Activated naive CD8-positive, alpha-beta T cell treated with anti-CD3 and anti-CD28 coated beads, Interleukin-2, amount 10 ng/mL, durations not matched to agents 7 days and 5 days (primary cell): Measurements from ENCODE around the gene EGFL6. TPM values are rescaled to one million over a fixed set of nuclear protein-coding genes. Genes with fewer than 3 reads are reported as not detected.
"Not testable (repeated sequence)": the region's sequence is repeated elsewhere in the genome, so short reads cannot be mapped to it uniquely, and the experiment has no call there.

ENCODE experiments used
- ATAC-seq: fragments of 150-1000 bp; cut with Tn5 transposase; one replicate; pipeline ENCODE4 v1.10.0; 2021; ENCODE audit warnings: low read depth, moderate library complexity
- POLR2A ChIA-PET: fragments of 350-600 bp; sonication (Branson Sonifier 250); formaldehyde crosslinking; loops from one replicate; lab custom pipeline; 2021; ENCODE audit warnings: antibody characterized with exemption; lab: Charles Lee
- DNase-seq: peaks from one replicate; pipeline ENCODE4 v3.0.0; 2021
- H3K27ac Mint-ChIP-seq: one replicate; pipeline ENCODE4 v1.8.0; 2022; ENCODE audit warnings: mild to moderate bottlenecking, mixed read lengths
- H3K27me3 Mint-ChIP-seq: one replicate; pipeline ENCODE4 v1.8.0; 2022; ENCODE audit warnings: mild to moderate bottlenecking, moderate library complexity, mixed read lengths
- H3K36me3 Mint-ChIP-seq: one replicate; pipeline ENCODE4 v1.8.0; 2021; ENCODE audit warnings: mild to moderate bottlenecking, mixed read lengths
- H3K4me1 Mint-ChIP-seq: one replicate; pipeline ENCODE4 v1.8.0; 2021; ENCODE audit warnings: mixed read lengths
- H3K4me3 Mint-ChIP-seq: one replicate; pipeline ENCODE4 v1.8.0; 2022; ENCODE audit warnings: mild to moderate bottlenecking, moderate library complexity, mixed read lengths
- H3K9me3 Mint-ChIP-seq: one replicate; pipeline ENCODE4 v1.8.0; 2021; ENCODE audit warnings: mixed read lengths
- microRNA-seq: library from miRNA; unstranded; fragments of <30 nt; microRNA quantifications from one replicate; pipeline ENCODE4 v1.2.0, GENCODE V29; 2022
- total RNA-seq, 2 experiments: library from RNA; stranded (reverse); gene quantifications; one replicate each; pipeline ENCODE4 v1.2.3, GENCODE V29; 2021

Gene EGFL6
- total RNA-seq, 2 experiments from 2014 or later = 17.6 to 18.1 TPM

DNA sequence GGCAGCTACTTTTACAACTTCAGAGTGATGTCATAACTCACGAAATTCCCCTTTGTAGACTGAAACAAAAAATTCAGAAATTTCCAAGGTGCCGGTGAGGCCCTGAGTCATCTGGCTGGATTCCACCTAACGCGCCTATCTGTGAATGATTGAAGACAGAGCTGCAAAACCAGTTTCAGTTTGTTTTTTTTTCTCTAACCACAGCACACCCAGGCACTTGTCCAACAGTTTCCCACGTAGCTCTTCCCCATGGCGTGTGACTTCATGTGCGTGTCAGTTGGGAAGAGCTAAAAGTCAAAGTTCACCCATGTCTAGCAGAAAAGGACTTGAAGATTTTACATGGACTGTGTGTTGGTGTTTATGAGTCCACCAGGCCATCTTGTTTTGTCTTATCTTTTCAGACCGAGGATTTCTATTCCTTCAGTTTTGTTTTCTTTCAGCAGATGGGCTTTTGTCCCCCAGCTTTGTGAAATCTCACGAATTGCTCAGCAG lies 99.9 kb downstream of the EGFL6 start:
- Mint-ChIP-seq H3K27me3 (no peaks in the 10 kb centered on the region), H3K4me1 (peaks cover 4% of the 10 kb centered on the region), H3K9me3 (no peaks in the 10 kb centered on the region), H3K36me3 (no peaks in the 10 kb centered on the region), H3K4me3 (peak overlapping the region; percentile 28), H3K27ac (peak overlapping the region; percentile 56)
- POLR2A ChIA-PET = no interaction called here
- no peak for ATAC-seq
- DNase-seq = no peak

- H3K27me3 Mint-ChIP-seq, H3K9me3 Mint-ChIP-seq, H3K4me3 Mint-ChIP-seq, ATAC-seq, DNase-seq, H3K4me1 Mint-ChIP-seq, H3K36me3 Mint-ChIP-seq, POLR2A ChIA-PET, H3K27ac Mint-ChIP-seq: not testable (repeated sequence)
Observed at GRCh38 chrX:13669755-13670154, 100.4 kb downstream of the EGFL6 start.

DNA sequence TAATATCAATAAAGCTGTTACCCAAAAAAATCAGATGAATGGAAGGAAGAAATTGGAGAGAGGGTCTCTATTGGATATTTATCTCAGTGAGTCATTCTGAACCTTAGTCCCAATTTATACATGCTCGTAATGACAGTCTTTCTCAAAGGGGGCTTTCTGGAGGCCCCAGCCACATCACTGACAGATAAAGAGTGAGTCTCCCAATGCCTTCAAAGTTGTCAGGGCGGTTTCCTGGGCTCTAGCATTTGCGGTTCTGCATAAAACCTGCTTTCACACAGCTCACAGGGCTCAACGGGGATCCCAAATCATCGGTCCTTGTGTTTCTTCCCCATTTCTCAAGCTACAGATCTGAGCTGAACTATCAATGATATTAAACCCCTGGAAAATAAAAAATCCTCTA lies 100.8 kb downstream of the EGFL6 start:
- Mint-ChIP-seq H3K4me3 (no peak overlapping the region), H3K4me1 (peaks cover 4% of the 10 kb centered on the region), H3K9me3 (no peaks in the 10 kb centered on the region), H3K27ac (no peak overlapping the region), H3K36me3 (no peaks in the 10 kb centered on the region), H3K27me3 (no peaks in the 10 kb centered on the region)
- POLR2A ChIA-PET = no interaction called here
- ATAC-seq (no peak), DNase-seq (no peak)

DNA sequence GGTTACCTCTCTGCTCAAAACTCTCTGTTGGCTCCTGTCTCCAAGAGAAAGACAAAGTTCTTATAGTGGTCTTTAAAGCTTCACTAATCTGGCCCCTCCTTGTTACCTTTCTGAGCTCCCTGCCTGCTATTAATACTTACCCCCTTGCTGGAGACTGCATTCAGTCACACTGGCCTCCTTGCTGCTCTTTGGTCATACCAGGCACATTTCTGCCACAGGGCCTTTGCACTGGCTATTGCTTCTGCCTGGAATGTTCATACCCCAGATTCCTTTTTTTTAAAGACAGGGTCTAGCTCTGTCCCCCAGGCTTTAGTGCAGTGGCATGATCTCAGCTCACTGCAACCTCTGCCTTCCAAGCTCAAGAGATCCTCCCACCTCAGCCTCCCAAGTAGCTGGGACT lies 103.6 kb downstream of the EGFL6 start:
- Mint-ChIP-seq H3K36me3 (no peaks in the 10 kb centered on the region), H3K27me3 (no peaks in the 10 kb centered on the region), H3K4me3 (no peak overlapping the region), H3K9me3 (no peaks in the 10 kb centered on the region), H3K4me1 (peaks cover 4% of the 10 kb centered on the region), H3K27ac (no peak overlapping the region)
- ATAC-seq = no peak
- POLR2A ChIA-PET = no interaction called here
- no peak for DNase-seq

DNA sequence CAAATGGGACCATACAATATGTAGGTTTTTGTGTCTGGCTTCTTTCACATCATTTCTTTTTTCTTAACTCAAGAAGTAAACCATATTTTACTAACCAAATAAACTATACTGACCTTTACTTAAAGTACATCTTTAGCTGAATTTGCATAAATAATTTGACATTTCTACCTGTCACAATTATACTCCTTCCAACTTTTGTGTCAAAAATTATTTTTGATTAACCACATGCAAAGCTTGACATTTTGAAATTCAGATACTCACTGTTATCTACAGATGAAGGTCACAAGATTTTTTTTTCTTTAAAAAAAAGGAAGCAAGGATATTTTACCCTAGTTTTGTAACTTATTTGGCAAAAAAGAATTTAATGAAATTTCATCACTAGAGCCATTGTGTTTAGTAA lies 107.5 kb downstream of the EGFL6 start:
- DNase-seq = no peak
- no peaks in the 10 kb centered on the region for H3K9me3 Mint-ChIP-seq
- no peak overlapping the region for H3K4me3 Mint-ChIP-seq
- no peaks in the 10 kb centered on the region for H3K36me3 Mint-ChIP-seq
- POLR2A ChIA-PET = no interaction called here
- H3K27me3 Mint-ChIP-seq = no peaks in the 10 kb centered on the region
- H3K27ac Mint-ChIP-seq = no peak overlapping the region
- ATAC-seq = no peak
- no peaks in the 10 kb centered on the region for H3K4me1 Mint-ChIP-seq

- POLR2A ChIA-PET, H3K9me3 Mint-ChIP-seq, DNase-seq, ATAC-seq, H3K4me1 Mint-ChIP-seq, H3K27me3 Mint-ChIP-seq, H3K27ac Mint-ChIP-seq, H3K36me3 Mint-ChIP-seq, H3K4me3 Mint-ChIP-seq: not testable (repeated sequence)
Observed at GRCh38 chrX:13679700-13680099, 110.3 kb downstream of the EGFL6 start.

DNA sequence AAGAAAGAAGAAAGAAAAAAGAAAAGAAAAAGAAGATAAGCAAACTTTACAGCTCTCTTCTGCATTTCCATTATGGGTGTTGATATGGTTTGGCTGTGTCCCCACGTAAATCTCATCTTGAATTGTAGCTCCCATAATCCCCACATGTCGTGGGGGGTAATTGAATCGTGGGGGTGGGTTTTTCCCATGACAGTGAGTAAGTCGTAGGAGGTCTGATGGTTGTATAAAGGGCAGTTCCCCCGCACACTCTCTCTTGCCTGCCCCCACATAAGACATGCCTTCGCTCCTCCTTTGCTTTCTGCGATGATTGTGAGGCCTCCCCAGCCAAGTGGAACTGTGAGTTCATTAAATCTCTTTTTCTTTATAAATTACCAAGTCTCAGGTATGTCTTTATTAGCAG lies 112.2 kb downstream of the EGFL6 start:
- POLR2A ChIA-PET = no interaction called here
- Mint-ChIP-seq H3K27ac (no peak overlapping the region), H3K4me3 (no peak overlapping the region)

More for the DNA sequence above, 112.2 kb downstream of the EGFL6 start:
- DNase-seq (no peak), ATAC-seq (no peak)
- Mint-ChIP-seq H3K27me3 (no peaks in the 10 kb centered on the region), H3K36me3 (no peaks in the 10 kb centered on the region), H3K9me3 (no peaks in the 10 kb centered on the region), H3K4me1 (peaks cover 1% of the 10 kb centered on the region)

Small RNAs within 50 kb of the gene (microRNA-seq; reads per million reads assigned to microRNA genes)
- gene MIR6086 = not detected

Other genes starting within 250 kb of the EGFL6 start
- not detected for gene ATXN3L, start 249.5 kb upstream of the EGFL6 start, total RNA-seq
- 1 to 10 TPM; 6.2 TPM for gene TCEANC, start 83.5 kb downstream of the EGFL6 start, total RNA-seq
- 10 to 100 TPM; 13.4 to 18.3 TPM for gene RAB9A, start 119.5 kb downstream of the EGFL6 start, total RNA-seq
- gene TRAPPC2, start 165.0 kb downstream of the EGFL6 start, total RNA-seq = 10 to 100 TPM; 29.9 to 33.0 TPM
- gene OFD1, start 165.1 kb downstream of the EGFL6 start, total RNA-seq = 10 to 100 TPM; 84.9 to 86.1 TPM
- not detected for gene GPM6B, start 247.5 kb downstream of the EGFL6 start, total RNA-seq